ENCODE measurements around the gene SPTLC3.

DNA sequence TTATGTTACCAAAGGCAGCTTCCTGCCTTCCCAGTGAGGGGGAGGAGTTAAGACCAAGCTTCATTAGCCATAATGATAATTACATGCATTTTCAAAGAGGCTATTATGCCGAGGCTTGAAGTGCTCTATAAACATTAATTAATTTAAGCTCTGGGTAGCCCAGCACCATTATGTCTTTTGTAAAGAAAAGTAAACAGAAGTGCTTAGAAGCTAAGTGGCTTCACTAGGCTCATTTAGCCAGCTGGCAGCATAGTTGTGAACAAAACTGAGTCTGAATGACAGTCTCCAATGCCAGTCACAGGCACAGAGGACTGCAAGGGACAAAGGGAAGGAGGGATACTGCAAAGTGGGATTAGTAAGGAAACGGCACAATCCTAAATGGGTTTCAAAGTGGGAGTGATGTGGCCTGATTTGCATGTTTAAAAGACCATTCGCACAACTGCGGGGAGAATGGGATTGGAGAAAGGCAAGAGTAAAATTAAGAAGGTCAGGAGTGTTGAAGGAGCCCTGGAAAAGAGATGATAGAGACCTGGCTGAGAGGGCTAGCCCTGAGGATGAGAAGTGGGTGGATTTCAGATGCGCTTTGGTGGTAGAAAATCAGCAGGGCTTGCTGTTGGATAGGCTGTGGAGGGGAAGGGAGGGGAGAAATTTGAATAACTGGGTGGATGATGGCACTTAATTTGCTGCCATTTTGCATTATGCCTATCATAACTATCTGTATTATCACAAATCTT, 192.2 kb downstream of the SPTLC3 start:
- TF ChIP-seq, protein P1, sequence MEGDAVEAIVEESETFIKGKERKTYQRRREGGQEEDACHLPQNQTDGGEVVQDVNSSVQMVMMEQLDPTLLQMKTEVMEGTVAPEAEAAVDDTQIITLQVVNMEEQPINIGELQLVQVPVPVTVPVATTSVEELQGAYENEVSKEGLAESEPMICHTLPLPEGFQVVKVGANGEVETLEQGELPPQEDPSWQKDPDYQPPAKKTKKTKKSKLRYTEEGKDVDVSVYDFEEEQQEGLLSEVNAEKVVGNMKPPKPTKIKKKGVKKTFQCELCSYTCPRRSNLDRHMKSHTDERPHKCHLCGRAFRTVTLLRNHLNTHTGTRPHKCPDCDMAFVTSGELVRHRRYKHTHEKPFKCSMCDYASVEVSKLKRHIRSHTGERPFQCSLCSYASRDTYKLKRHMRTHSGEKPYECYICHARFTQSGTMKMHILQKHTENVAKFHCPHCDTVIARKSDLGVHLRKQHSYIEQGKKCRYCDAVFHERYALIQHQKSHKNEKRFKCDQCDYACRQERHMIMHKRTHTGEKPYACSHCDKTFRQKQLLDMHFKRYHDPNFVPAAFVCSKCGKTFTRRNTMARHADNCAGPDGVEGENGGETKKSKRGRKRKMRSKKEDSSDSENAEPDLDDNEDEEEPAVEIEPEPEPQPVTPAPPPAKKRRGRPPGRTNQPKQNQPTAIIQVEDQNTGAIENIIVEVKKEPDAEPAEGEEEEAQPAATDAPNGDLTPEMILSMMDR (IDR thresholded peaks at IDR 0.05) = no peak
- TF ChIP-seq POLR2A (IDR thresholded peaks at IDR 0.05) = no peak

Measured in sigmoid colon (tissue), 3 donors.